Loucy (cell line): ENCODE measurements around the gene VCL.

Source experiments
- H2AFZ ChIP-seq: fragments of 200-600 bp; sonication (generic); 2 replicates; pipeline ENCODE4 v1.6.0; 2016; ENCODE audit warnings: antibody characterized with exemption, mild to moderate bottlenecking, low read length, moderate library complexity
- H3F3A ChIP-seq: fragments of 200-600 bp; 2 replicates; pipeline ENCODE4 v1.6.0; 2016; ENCODE audit warnings: antibody characterized with exemption, low read depth, mild to moderate bottlenecking
- H3K27me3 ChIP-seq: fragments of 200-600 bp; sonication (generic); 2 replicates; pipeline ENCODE4 v1.6.1; 2014; ENCODE audit warnings: low read length, mild to moderate bottlenecking; ENCODE audit not compliant: insufficient read depth, poor library complexity, severe bottlenecking
- H3K36me3 ChIP-seq: fragments of 200-600 bp; sonication (generic); 2 replicates; pipeline ENCODE4 v1.6.1; 2016; ENCODE audit warnings: low read length; ENCODE audit not compliant: insufficient read depth
- H3K4me1 ChIP-seq: fragments of 200-600 bp; sonication (generic); 2 replicates; pipeline ENCODE4 v1.5.1; 2014; ENCODE audit warnings: low read length, mild to moderate bottlenecking; ENCODE audit not compliant: insufficient read depth, poor library complexity, severe bottlenecking
- H3K4me2 ChIP-seq: fragments of 200-600 bp; sonication (generic); 2 replicates; pipeline ENCODE4 v1.6.0; 2014; ENCODE audit warnings: antibody characterized with exemption, low read length, low read depth, mild to moderate bottlenecking; ENCODE audit not compliant: poor library complexity, severe bottlenecking
- H3K4me3 ChIP-seq: fragments of 200-600 bp; sonication (generic); 2 replicates; pipeline ENCODE4 v1.5.1; 2014; ENCODE audit warnings: low read length, mild to moderate bottlenecking, mixed read lengths; ENCODE audit not compliant: poor library complexity, severe bottlenecking
- H3K79me2 ChIP-seq: fragments of 200-600 bp; sonication (generic); 2 replicates; pipeline ENCODE4 v1.6.1; 2014; ENCODE audit warnings: low read length; ENCODE audit not compliant: insufficient read depth
- H3K9ac ChIP-seq: fragments of 200-600 bp; sonication (generic); 2 replicates; pipeline ENCODE4 v1.6.0; 2014; ENCODE audit warnings: mild to moderate bottlenecking, low read depth, low read length, moderate library complexity; ENCODE audit not compliant: poor library complexity, severe bottlenecking
- H3K9me2 ChIP-seq: fragments of 200-600 bp; sonication (generic); replicated peaks from 2 replicates; pipeline ENCODE4 v1.6.1; 2016; ENCODE audit warnings: low read depth, low read length, mixed read lengths
- H3K9me3 ChIP-seq: fragments of 200-600 bp; sonication (generic); 2 replicates; pipeline ENCODE4 v1.6.1; 2014; ENCODE audit warnings: mild to moderate bottlenecking, antibody characterized with exemption, low read length, low read depth; ENCODE audit not compliant: insufficient read depth
- H4K20me1 ChIP-seq: fragments of 200-600 bp; sonication (generic); 2 replicates; pipeline ENCODE4 v1.6.0; 2014; ENCODE audit warnings: antibody characterized with exemption, low read length, mild to moderate bottlenecking; ENCODE audit not compliant: insufficient read depth, poor library complexity, severe bottlenecking
- EZH2phosphoT487 ChIP-seq: fragments of 200-600 bp; IDR thresholded peaks from 2 replicates; pipeline ENCODE4 v1.6.1; 2018; ENCODE audit warnings: antibody characterized with exemption, mild to moderate bottlenecking, moderate library complexity, borderline replicate concordance
- TF ChIP-seq, protein P1 (sequence below): fragments of 200-600 bp; sonication (generic); conservative IDR thresholded peaks from 2 replicates; pipeline ENCODE4 v1.5.1; 2014; ENCODE audit warnings: mild to moderate bottlenecking, antibody characterized with exemption, low read length

The VCL gene

DNA sequence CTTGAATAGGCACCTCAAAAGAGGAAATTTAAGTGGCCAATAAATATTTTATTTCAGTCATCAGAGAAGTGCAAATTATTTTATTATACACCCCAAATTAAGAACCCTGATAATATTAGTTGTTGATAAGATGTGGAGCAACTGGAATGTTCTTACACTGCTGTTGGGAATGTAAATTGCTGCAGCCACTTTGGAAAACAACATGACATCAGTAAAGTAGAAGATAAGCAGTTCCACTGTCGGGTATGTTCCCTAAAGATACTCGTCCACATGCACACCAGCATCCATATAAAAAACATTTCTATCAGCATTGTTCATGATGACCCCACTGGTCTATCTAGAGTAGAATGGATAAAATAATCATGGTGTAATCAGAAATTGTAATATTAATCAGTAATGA lies 46.5 kb downstream of the VCL start:
- H3K9me2 ChIP-seq: no peaks in the 10 kb centered on the region
- H3K4me1 ChIP-seq: no peaks in the 10 kb centered on the region
- no peaks in the 10 kb centered on the region for H3K9me3 ChIP-seq
- TF ChIP-seq, protein P1, sequence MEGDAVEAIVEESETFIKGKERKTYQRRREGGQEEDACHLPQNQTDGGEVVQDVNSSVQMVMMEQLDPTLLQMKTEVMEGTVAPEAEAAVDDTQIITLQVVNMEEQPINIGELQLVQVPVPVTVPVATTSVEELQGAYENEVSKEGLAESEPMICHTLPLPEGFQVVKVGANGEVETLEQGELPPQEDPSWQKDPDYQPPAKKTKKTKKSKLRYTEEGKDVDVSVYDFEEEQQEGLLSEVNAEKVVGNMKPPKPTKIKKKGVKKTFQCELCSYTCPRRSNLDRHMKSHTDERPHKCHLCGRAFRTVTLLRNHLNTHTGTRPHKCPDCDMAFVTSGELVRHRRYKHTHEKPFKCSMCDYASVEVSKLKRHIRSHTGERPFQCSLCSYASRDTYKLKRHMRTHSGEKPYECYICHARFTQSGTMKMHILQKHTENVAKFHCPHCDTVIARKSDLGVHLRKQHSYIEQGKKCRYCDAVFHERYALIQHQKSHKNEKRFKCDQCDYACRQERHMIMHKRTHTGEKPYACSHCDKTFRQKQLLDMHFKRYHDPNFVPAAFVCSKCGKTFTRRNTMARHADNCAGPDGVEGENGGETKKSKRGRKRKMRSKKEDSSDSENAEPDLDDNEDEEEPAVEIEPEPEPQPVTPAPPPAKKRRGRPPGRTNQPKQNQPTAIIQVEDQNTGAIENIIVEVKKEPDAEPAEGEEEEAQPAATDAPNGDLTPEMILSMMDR: no peak
- no peak for TF ChIP-seq EZH2phosphoT487
- peaks cover 8% of the 10 kb centered on the region for H3K36me3 ChIP-seq
- H2AFZ ChIP-seq: no peak overlapping the region
- H3K9ac ChIP-seq: no peak overlapping the region
- no peaks in the 10 kb centered on the region for H3F3A ChIP-seq
- H3K79me2 ChIP-seq: no peaks in the 10 kb centered on the region
- H3K27me3 ChIP-seq: no peaks in the 10 kb centered on the region
- H3K4me2 ChIP-seq: no peak overlapping the region
- H4K20me1 ChIP-seq: no peaks in the 10 kb centered on the region
- no peak overlapping the region for H3K4me3 ChIP-seq

DNA sequence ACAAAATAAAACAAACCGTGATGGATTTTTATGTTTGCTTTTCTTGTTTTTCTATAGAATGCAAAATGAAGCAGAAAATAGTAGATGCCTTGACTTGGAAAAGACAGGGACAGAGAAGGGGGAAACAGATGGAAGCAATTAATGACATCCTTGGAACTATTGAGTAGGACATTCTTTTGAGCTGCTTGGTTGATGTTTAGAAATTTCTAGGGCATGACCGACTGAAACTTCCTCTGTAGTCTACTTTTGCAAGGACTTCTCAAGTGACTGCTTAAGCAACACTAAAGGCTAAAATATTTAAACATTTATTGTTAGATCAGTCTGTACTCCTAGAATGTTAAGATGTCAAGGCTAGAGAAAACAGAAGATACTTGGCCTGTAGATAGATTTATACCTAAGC lies 49.4 kb downstream of the VCL start:
- H2AFZ ChIP-seq: no peak overlapping the region
- no peaks in the 10 kb centered on the region for H4K20me1 ChIP-seq
- H3K9me3 ChIP-seq: no peaks in the 10 kb centered on the region
- no peaks in the 10 kb centered on the region for H3F3A ChIP-seq
- H3K4me3 ChIP-seq: no peak overlapping the region
- H3K27me3 ChIP-seq: no peaks in the 10 kb centered on the region
- no peaks in the 10 kb centered on the region for H3K9me2 ChIP-seq
- H3K9ac ChIP-seq: no peak overlapping the region
- H3K4me2 ChIP-seq: no peak overlapping the region
- H3K4me1 ChIP-seq: no peaks in the 10 kb centered on the region
- TF ChIP-seq, protein P1: no peak
- no peak for TF ChIP-seq EZH2phosphoT487
- 0 out of 2 replicates have a peak, but pooled peaks cover under 1% of the 10 kb centered on the region for H3K79me2 ChIP-seq
- peaks cover 8% of the 10 kb centered on the region for H3K36me3 ChIP-seq

DNA sequence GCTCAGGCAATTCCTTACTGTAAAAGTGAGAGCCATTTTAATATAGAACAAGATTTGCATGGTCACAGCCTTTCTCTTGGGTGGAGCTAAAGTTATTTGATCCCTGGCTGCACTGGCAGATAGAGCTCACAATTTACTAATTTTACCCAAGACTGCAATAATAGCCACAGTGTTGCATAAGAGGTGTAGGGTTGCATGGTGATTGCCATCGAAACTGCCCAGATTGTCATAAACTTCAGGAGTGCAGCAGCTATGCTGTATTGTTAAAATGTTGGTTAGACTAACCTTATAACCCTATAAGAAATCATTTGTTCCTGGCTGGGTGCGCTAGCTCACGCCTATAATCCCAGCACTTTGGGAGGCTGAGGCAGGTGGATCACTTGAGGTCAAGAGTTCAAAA lies 50.0 kb downstream of the VCL start:
- H3K9ac ChIP-seq: no peak overlapping the region
- H3K4me2 ChIP-seq: no peak overlapping the region
- H3K4me1 ChIP-seq: no peaks in the 10 kb centered on the region
- peaks cover 8% of the 10 kb centered on the region for H3K36me3 ChIP-seq
- H3K9me2 ChIP-seq: no peaks in the 10 kb centered on the region
- 0 out of 2 replicates have a peak, but pooled peaks cover 3% of the 10 kb centered on the region for H3K79me2 ChIP-seq
- H3K9me3 ChIP-seq: no peaks in the 10 kb centered on the region
- H2AFZ ChIP-seq: no peak overlapping the region
- H3F3A ChIP-seq: no peaks in the 10 kb centered on the region
- no peak overlapping the region for H3K4me3 ChIP-seq
- no peaks in the 10 kb centered on the region for H3K27me3 ChIP-seq
- H4K20me1 ChIP-seq: no peaks in the 10 kb centered on the region
- TF ChIP-seq, protein P1: no peak
- TF ChIP-seq EZH2phosphoT487: no peak
